OCI-LY3 (cell line): Measurements from ENCODE around the gene ADARB2.

Experiments
- CTCF ChIP-seq: fragments of 200-600, 300-600 bp; sonication (generic); IDR thresholded peaks from 2 replicates; pipeline ENCODE4 v1.5.1; 2014; ENCODE audit warnings: antibody characterized with exemption, low read length, low read depth
- EZH2phosphoT487 ChIP-seq: fragments of 200-600 bp; shearing (Covaris generic); IDR thresholded peaks from 2 replicates; pipeline ENCODE4 v1.6.1; 2018; ENCODE audit warnings: antibody characterized with exemption, mixed run types, low read depth

GRCh38 chr10:1515780-1516491 lies 221.4 kb downstream of the ADARB2 start:
- TF ChIP-seq EZH2phosphoT487 (no peak), CTCF (no peak)
